Left renal pelvis (tissue), 4 donors: Measurements from ENCODE around the gene SMG7. TPM values are rescaled to one million over a fixed set of nuclear protein-coding genes. Genes with fewer than 3 reads are reported as not detected.

Experiments
- DNase-seq, 4 donors: peaks; one replicate each; pipeline ENCODE4 v3.0.0-alpha.2; 2013; ENCODE audit warnings: low read depth in 4 of 4, low spot score in 3 of 4
- polyA plus RNA-seq, 4 donors: library from polyadenylated mRNA; unstranded; fragments of 120-200 nt; gene quantifications; one replicate each; pipeline ENCODE4 v1.2.1, GENCODE V29; 2013; ENCODE audit not compliant: insufficient read length in 4 of 4

Gene SMG7
- polyA plus RNA-seq, 4 donors, result 40.0 to 78.8 (median 74.3) TPM

DNA sequence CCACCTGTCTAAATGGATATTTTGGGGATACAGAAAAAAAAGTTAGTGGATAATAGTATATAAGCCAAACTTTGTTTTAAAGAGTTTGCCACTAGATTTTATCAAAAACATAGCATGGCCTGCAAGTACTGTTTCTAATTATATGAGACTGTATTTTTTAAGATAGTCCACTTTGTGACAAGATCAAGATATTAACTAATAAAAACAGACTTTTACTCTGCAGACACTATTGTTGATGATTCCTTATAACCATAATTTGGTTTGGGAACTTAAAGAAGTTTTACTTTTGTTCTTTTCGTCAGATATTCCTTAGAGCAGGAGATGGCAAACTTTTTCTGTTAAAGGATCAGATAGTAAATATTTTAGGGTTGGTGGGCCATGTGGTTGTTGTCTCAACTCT, 36.4 kb downstream of the SMG7 start:
- DNase-seq, result no peak

DNA sequence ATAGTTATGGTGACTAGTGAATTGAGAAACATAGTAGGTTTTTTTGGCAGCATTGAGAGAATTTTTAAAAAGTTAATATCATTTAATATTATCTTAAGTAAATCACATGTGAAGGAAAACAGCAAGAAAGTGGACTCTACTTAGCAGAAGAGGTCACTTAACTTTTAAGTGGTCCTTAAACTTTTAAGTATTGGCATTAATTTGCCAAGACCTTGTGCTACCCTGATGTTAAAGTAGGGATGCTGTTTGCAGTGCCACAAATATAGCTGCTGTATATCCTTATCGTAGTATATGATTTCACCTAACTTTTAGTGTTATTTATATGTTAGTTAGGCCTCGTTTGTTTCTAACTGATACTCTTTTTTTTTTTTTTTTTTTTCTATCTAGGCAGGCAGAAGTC, 40.2 kb downstream of the SMG7 start:
- no peak for DNase-seq

GRCh38 chr1:183514235-183514634, 41.9 kb downstream of the SMG7 start:
- no peak for DNase-seq

- DNase-seq, result no peak
Observed at GRCh38 chr1:183515002-183515689, 42.8 kb downstream of the SMG7 start.

DNA sequence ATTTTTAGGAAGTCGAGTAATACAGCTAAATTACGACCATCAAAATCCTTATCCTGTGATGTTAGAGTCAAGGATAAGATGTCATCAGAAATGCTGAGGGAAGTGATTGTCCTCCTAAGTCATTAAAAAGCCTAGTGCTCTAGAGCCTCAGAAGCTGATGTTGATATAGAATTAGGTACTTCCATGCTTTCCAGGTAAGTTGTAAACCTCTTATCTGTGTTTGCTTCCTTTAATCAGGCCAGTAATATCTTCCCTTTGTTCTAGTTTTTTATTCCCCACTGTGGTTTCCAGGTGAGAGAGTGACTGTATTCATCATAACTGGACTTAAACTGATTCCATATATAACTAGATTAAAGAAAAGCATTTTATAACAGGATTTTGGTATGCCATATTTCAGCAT, 44.4 kb downstream of the SMG7 start:
- DNase-seq, result no peak

GRCh38 chr1:183517401-183517800, 45.1 kb downstream of the SMG7 start:
- no peak for DNase-seq

- DNase-seq, result no peak
Observed at GRCh38 chr1:183520379-183520778, 48.1 kb downstream of the SMG7 start.

GRCh38 chr1:183522104-183522503, 49.8 kb downstream of the SMG7 start:
- no peak for DNase-seq

DNA sequence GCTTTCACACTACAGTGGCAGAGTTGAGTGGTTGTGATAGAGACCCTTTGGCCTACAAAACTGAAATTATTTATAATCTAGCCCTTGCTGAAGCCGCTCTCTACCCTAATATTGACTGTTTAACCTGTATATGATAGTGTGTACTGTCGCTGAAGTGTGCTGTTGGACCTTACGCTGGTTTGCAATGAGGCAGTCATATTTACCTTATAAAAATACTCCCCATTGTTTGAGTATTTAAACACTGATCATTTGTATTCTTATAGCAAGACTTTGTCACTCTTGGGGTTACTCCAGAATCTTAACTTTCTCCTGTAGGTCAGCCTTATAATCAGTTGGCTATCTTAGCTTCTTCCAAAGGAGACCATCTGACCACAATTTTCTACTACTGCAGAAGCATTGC, 56.3 kb downstream of the SMG7 start:
- DNase-seq, result no peak

DNA sequence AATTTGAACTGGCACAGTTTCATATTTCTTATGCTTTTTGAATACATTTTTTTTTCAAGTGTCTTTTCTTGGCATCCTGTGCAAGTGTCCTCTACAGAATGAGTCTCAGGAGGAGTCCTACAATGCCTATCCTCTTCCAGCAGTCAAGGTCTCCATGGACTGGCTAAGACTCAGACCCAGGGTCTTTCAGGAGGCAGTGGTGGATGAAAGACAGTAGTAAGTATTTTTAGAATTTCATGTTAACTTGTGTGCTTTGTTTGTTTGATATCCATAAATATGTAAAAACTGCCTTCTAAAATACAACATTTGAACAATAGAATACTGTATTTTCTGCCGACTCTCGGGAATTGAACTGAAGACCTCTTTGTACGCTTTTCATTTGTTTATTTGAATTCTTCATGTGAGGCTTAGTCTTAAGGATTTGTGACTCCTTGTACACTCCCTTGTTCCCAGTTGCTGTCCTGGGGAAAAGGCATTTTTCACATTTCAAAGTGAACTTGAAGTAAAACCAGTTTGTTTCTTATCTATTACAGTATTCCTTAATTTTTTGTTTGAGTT, 61.4 kb downstream of the SMG7 start:
- DNase-seq, result no peak

GRCh38 chr1:183537405-183537804, 65.1 kb downstream of the SMG7 start:
- DNase-seq, result no peak

DNA sequence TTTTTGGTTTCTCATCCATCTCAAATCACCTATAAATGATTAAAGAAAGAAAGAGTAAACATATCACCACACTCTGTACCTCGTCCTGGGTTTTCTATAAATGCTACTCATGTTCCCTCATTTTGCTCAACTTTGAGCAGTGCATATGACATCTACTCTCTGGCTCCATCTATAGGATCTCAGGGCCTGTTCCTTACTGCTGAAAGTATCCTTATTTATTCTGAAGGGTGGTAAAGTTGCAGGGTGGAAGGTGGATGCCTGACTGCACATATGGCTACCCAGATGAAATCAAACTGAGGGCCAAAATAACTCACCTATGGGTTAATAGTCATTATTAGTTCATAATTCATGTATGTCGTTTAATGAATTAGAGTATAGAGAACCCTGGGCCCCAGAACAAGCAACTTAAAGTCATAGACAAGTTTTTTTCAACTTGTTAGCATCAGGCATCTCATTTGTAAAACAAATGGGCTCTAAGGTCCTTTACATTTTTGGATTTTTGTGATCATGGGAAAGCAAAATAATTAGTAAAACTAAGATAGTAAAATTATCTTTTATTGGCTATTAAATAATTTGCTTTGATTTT, 71.4 kb downstream of the SMG7 start:
- DNase-seq, result peak in 1 of 4 donors; percentile 29

GRCh38 chr1:183544598-183545297, 72.4 kb downstream of the SMG7 start:
- peak in 1 of 4 donors; percentile 29 for DNase-seq

- no peak for DNase-seq
Observed at GRCh38 chr1:183546427-183546826, 74.1 kb downstream of the SMG7 start.

- DNase-seq, result no peak
Observed at GRCh38 chr1:183548116-183548515, 75.8 kb downstream of the SMG7 start.

GRCh38 chr1:183550915-183551314, 78.6 kb downstream of the SMG7 start:
- no peak for DNase-seq

DNA sequence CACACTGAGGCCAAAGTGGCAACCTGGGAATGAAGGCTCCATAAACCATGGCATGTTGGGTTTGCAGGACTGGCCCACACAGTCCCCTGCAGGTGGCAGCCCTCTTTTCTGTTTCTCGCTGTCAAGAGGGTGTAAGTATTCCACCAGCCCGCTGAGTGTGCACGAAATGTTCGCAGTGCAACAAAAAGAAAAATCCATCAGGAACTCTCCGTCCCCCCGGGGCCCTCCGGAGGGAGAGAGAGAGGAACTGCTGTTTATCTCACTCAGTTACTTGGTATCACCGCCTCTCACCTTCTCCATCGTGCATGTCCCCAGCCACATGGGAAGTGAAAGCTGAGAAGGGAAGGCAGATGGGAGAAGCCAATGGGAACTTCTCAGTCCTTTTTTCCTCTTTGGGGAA, 79.6 kb downstream of the SMG7 start:
- DNase-seq, result no peak

- DNase-seq, result no peak
Observed at GRCh38 chr1:183552441-183552840, 80.1 kb downstream of the SMG7 start.

DNA sequence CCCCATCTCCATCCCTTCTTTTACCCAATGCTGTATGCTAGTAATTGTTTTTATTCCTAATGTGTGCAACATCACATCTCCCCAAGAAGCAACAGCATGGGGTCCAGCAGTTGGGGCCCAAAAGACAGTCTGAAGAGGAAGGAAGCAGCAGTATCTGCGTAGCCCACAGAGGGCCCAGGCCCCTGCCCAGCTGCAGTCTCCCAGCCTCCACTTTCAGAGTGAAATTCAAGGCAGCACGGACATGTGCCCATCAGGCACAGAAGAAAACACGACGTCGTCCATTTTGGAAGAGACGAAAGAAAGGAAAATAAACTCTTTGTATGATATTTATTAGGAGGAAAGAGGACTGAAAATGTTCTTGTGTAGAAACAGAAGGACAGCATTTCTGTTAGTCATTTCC, 80.6 kb downstream of the SMG7 start:
- DNase-seq, result no peak

- DNase-seq, result no peak
Observed at GRCh38 chr1:183553331-183553730, 81.0 kb downstream of the SMG7 start.

GRCh38 chr1:183553764-183554163, 81.5 kb downstream of the SMG7 start:
- DNase-seq, result no peak

- DNase-seq, result no peak
Observed at GRCh38 chr1:183554577-183554976, 82.3 kb downstream of the SMG7 start.
